GM12878 (cell line): Measurements from ENCODE around the gene PTAFR. TPM values are rescaled to one million over a fixed set of nuclear protein-coding genes. Genes with fewer than 3 reads are reported as not detected.
A peak's percentile ranks its signal among the peaks of the same experiment; 100 is the strongest.

Source experiments
- ASH2L ChIP-seq: fragments of 300-600, 200-600 bp; sonication (generic); IDR thresholded peaks from 2 replicates; pipeline ENCODE4 v1.6.1; 2017; ENCODE audit warnings: low read depth, mild to moderate bottlenecking, borderline replicate concordance
- BCLAF1 ChIP-seq: fragments of 450-650 bp; IDR thresholded peaks from 2 replicates; pipeline ENCODE4 v1.6.1; 2017; ENCODE audit warnings: antibody characterized with exemption, mild to moderate bottlenecking, moderate library complexity
- CBFB ChIP-seq: IDR thresholded peaks from 2 replicates; pipeline ENCODE4 v1.6.1; 2016; ENCODE audit warnings: antibody characterized with exemption, low read depth
- CREM ChIP-seq: IDR thresholded peaks from 2 replicates; pipeline ENCODE4 v1.6.1; 2014; ENCODE audit warnings: antibody characterized with exemption, low read depth
- E2F8 ChIP-seq: fragments of 450-650 bp; IDR thresholded peaks from 2 replicates; pipeline ENCODE4 v1.6.1; 2018; ENCODE audit warnings: mild to moderate bottlenecking, low read depth, moderate library complexity; ENCODE audit not compliant: partially characterized antibody
- E4F1 ChIP-seq: fragments of 450-650 bp; IDR thresholded peaks from 2 replicates; pipeline ENCODE4 v1.6.1; 2018; ENCODE audit warnings: borderline replicate concordance, mild to moderate bottlenecking; ENCODE audit not compliant: partially characterized antibody
- ELK1 ChIP-seq: IDR thresholded peaks from 2 replicates; pipeline ENCODE4 v1.6.1; 2012; ENCODE audit warnings: low read depth, low read length, improper control_type of control experiment
- MLLT1 ChIP-seq: fragments of 450-650 bp; IDR thresholded peaks from 2 replicates; pipeline ENCODE4 v1.6.1; 2016; ENCODE audit warnings: mild to moderate bottlenecking
- MYC ChIP-seq: IDR thresholded peaks from 2 replicates; pipeline ENCODE4 v1.6.1; 2011; ENCODE audit warnings: mild to moderate bottlenecking, low read length, moderate library complexity, inconsistent platforms; ENCODE audit not compliant: insufficient read depth, insufficient replicate concordance, insufficient read length, severe bottlenecking
- POLR2AphosphoS5 ChIP-seq: IDR thresholded peaks from 2 replicates; pipeline ENCODE4 v1.6.1; 2011; ENCODE audit warnings: mild to moderate bottlenecking, low read length, inconsistent platforms
- SKIL ChIP-seq: fragments of 450-650 bp; IDR thresholded peaks from 2 replicates; pipeline ENCODE4 v1.6.1; 2017; ENCODE audit warnings: mild to moderate bottlenecking, low read depth, inconsistent platforms; ENCODE audit not compliant: poor library complexity, severe bottlenecking
- SRF ChIP-seq, 2 experiments: IDR thresholded peaks; 2 replicates each; pipeline ENCODE4 v1.6.1; 2011; ENCODE audit warnings: low read depth in 2 of 2, low read length in 2 of 2, mild to moderate bottlenecking in 1 of 2, moderate library complexity in 1 of 2
- STAT1 ChIP-seq: fragments of 450-650 bp; conservative IDR thresholded peaks from 2 replicates; pipeline ENCODE4 v1.6.1; 2014; ENCODE audit warnings: antibody characterized with exemption, mild to moderate bottlenecking
- polyA plus RNA-seq, 11 experiments: library from polyadenylated mRNA; depleted of rRNA in 4 of 11; unstranded in 6 of 11; stranded (reverse) in 5 of 11; fragments of >200 nt; fragmentation: Nextera tagmentation in 4 of 11; fragmentation: Illumina TruSeq in 1 of 11; extraction: Ambion mirVana in 4 of 11; extraction: Trizol in 1 of 11; gene quantifications; 1 replicate in 1 of 11; 2 replicates in 10 of 11; pipeline versions ENCODE4 v1.2.1 to v1.2.3, GENCODE V29; 2011 to 2016; ENCODE audit warnings: inconsistent platforms in 2 of 11, missing spikeins in 2 of 11, low read depth in 1 of 11
- total RNA-seq, 4 experiments: library from RNA; depleted of rRNA in 3 of 4; stranded (reverse); fragments of >200 nt in 3 of 4; fragmentation: Illumina TruSeq in 1 of 4; extraction: Trizol in 1 of 4; gene quantifications; 2 replicates each; pipeline versions ENCODE4 v1.2.1 to v1.2.3, GENCODE V29; 2013 to 2021

The PTAFR gene
- total and polyA plus RNA-seq, 10 of the 15 experiments (the other 5 are each of a cell fraction or from before 2014, with no cell fraction given): 17.5 to 251 (median 27.7) TPM

- peak; percentile 59; the same call in 1 of the 2 replicates for TF ChIP-seq MLLT1
- no peak for TF ChIP-seq MYC
- no peak for TF ChIP-seq STAT1
- TF ChIP-seq ELK1: no peak
- 0 out of 4 replicates have a peak, but pooled peaks of 1 of the 2 experiments have one; percentile 31 for TF ChIP-seq SRF (IDR thresholded peaks at IDR 0.05; ENCODE audit: low read depth in 2 of 2, low read length in 2 of 2)
- TF ChIP-seq SKIL: peak; percentile 86
- TF ChIP-seq E4F1: no peak
- TF ChIP-seq POLR2AphosphoS5: no peak
- no peak for TF ChIP-seq E2F8
- TF ChIP-seq CREM: peak; percentile 93
- no peak for TF ChIP-seq BCLAF1
- TF ChIP-seq ASH2L: no peak
- TF ChIP-seq CBFB: peak; percentile 59
These were observed 32.0 kb downstream of the PTAFR start (continued) for GRCh38 chr1:28144203-28145135.
